PFSK-1 (cell line): Measurements from ENCODE around the gene DNAH14.

Experiments
- FOXP2 ChIP-seq: optimal IDR thresholded peaks from 2 replicates; pipeline ENCODE3; 2011; ENCODE audit warnings: borderline replicate concordance, control low read depth, inconsistent platforms; ENCODE audit not compliant: insufficient read depth; ENCODE audit errors: extremely low read length, extremely low read depth
- POLR2AphosphoS5 ChIP-seq: IDR thresholded peaks from 2 replicates; pipeline ENCODE4 v1.6.1; 2012; ENCODE audit warnings: low read depth, mild to moderate bottlenecking, control low read depth, low read length, moderate library complexity
- REST ChIP-seq, 2 experiments: IDR thresholded peaks; 2 replicates each; pipeline versions ENCODE4 v1.6.1 to v1.8.0; 2011 to 2012; ENCODE audit warnings: low read depth in 2 of 2, low read length in 2 of 2, control low read depth in 1 of 2, inconsistent platforms in 1 of 2, mild to moderate bottlenecking in 1 of 2, moderate library complexity in 1 of 2; ENCODE audit not compliant: insufficient read depth in 1 of 2
- SIN3A ChIP-seq: IDR thresholded peaks from 2 replicates; pipeline ENCODE4 v1.6.1; 2012; ENCODE audit warnings: mild to moderate bottlenecking, low read length, moderate library complexity, borderline replicate concordance; ENCODE audit not compliant: insufficient read depth
- TAF1 ChIP-seq: IDR thresholded peaks from 2 replicates; pipeline ENCODE4 v1.6.1; 2012; ENCODE audit warnings: low read length, control low read depth, borderline replicate concordance; ENCODE audit not compliant: insufficient read depth

- TF ChIP-seq POLR2AphosphoS5 (no peak), TAF1 (no peak), REST (IDR thresholded peaks at IDR 0.05; ENCODE audit: insufficient read depth in 1 of 2, low read depth in 2 of 2, low read length in 2 of 2) (no peak), SIN3A (no peak), FOXP2 (no peak)
Measured at GRCh38 chr1:225253784-225254183, 324.3 kb downstream of the DNAH14 start.
